HG02938 (cell line): ENCODE results near the gene TNPO3.

Source experiments
- ATAC-seq: cut with Tn5 transposase; IDR thresholded peaks from one replicate; pipeline ENCODE4 v1.9.1; 2021; ENCODE audit warnings: mild to moderate bottlenecking, moderate library complexity; ENCODE audit not compliant: unreplicated experiment

Gene TNPO3

DNA sequence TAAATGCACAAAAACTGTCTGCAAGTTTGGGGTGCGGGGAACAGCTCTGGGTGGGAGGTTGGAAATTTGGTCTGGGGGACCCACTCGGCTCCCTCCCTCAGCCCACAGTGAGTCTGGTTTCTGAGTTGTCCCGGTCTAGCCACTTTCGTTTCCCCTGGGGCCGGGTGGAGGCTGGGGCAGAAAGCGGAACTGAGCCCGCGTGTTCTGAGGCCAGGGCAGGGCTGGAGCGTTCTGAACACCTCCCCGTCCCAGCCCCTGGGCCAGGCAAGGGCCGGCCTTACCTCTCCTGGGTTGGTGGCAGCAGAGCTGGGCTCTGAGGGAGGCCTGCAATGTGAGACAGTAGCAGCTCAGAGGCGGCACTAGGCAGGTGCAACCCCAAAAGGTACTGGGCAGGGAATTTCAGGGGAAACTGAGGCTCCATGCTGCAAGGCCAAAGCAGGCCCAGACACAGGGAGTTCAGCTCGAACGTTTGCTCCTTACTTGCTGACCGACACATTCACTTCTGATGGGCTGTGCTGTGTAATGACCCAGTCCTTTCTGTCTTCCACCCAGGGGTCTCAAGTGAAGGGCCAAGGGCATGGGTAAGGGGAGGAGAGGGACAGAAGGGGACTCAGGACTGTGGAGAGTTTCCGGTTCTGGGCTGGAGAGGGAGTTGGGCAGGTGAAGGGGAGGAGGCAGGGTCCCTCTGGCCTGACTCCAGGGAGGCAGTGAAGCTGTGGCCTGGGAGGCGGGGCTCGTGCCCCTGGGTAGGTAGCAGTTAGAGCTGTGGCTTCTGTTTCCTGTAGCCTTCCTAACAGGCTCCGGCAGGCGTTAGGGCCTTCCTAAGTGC is 114.2 kb downstream of the TNPO3 start:
- ATAC-seq: peak; percentile 65

DNA sequence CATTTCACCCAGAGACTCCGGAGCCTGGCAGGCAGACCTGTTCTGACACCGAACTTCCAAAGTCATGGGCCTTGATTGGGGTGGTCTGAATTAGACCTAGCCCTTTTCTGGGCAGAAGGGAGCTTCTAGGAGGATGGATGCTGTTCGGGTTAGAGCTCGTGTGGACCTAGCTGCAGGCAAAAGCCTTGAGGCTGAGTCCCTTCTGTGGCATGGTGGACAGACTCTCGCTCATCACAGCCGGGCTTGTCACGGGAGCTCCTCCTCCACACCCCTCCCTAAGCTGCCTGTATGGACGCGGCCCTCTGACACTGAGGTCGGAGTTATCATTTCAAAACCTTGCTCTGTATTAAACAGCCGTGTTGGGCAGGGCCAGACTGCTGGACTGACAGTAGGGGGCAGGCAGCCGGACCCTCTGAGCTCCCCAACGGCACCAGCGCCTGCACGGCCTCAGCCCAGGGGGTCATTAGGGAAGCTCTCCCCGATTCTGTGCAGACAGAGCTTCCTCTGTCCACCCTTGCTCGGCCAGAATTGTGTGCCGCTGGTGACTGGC is 115.0 kb downstream of the TNPO3 start:
- peak; percentile 15 for ATAC-seq

DNA sequence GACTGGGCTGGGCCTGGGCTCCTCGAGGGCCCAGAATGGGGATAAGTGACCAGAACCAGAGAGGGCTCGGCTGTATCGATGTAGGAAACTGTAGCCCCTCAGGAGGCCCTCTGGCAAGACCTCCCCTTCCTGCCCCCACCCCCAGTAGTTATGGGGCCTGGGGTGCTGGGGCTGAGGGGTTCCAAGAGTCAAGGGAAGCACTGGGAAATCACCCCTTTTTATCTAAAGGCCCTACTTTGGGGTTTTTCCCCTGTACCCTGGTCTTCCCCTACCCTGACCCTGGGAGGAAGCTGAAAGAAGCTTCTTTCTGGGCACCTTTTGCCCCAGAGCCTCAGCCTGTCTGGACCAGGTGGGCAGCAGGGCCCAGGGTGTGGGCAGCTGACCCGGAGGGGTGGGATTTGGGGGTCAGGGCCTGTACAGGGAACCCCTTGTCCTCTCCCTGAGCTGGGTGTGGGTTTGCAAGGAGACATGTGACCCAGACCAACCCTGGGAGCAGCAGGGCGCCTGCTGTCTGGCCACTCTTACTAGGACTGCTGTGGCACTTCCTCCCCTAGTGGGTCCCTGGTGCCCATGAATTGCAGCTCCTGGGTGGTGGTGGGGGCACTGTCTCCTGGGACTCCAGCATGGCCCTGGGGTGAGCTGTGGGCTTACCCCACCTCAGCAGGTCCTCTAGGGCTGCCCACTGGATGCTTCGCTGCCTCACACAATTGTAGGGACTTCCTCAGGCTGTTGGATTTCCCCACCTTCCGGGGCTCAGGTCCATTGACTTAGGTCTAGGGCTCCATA is 115.6 kb downstream of the TNPO3 start:
- ATAC-seq: no peak

DNA sequence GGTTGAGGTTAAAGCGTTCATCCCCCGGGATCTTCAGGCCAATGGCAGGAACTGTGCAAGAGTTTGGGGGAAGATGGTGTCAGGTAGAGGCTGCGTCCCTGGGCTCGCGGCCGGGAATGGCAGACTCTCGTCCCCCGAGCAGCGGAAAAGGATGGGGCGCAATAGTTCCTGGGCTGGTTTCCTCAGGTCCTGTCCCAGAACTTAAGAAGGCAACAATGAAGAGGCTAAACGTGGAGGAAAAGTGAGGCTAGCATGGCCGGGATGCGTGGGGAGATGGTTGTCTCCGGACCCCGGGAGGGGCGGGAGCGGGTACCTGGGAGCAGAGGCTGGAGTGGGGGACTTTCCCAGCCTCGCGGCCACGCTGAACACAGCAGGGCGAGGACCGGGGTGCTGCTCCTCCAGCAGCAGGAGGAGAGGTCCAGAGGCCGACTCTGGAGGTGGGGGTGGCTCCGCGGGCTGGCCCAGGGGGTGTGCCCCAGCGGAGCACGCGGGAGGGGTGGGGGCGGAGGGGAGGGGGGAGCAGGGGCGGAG is 116.3 kb downstream of the TNPO3 start:
- no peak for ATAC-seq

DNA sequence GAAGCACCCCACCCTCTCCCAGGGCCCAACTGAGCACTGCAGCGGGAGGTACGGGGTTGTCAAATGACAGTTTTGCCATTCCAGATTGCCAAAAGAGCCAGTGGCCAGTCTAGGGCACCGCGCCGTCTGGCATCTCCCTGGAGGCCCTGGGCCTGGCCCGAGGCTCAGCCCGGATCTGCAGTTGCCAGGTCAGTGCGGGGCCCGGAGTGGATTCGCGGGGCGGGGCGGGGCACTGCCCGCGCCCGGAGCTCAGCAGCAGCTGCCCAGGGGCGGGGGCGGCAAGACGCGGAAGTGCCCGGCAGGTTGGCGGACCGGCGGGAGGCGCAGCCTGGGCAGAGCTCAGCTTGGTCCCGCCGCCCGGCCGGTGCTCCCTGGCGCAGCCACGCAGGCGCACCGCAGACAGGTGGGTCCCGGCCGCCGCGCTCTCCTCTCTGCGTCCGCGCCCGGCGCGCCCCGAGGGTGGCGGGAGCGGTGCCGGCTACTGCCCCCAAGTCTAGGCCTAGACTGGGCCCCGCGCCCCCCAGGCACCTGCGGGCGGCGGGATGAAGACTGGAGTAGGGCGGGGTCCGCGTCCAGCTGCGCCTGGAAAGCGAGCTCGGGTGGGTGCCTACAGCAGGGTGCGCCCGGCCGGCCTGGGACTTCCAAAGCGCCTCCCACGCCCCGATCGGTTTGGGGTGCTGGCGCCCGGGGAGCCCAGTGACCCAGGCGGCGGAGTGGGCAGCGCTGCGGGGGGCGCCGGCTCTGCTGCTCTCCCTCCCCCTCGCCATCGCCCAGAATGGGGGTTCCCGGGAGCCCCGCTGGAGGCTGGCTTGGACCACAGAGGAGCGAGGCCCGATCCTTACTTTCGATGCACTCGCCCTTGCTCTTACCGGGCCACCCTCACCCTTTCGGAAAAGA is 117.0 kb downstream of the TNPO3 start, which contains the start of gene IRF5:
Gene IRF5 (plus strand): TSS at position 281 of the 897 bp plus-strand sequence. CDS start 4,155 bp downstream, outside the sequence.
- no peak for ATAC-seq

DNA sequence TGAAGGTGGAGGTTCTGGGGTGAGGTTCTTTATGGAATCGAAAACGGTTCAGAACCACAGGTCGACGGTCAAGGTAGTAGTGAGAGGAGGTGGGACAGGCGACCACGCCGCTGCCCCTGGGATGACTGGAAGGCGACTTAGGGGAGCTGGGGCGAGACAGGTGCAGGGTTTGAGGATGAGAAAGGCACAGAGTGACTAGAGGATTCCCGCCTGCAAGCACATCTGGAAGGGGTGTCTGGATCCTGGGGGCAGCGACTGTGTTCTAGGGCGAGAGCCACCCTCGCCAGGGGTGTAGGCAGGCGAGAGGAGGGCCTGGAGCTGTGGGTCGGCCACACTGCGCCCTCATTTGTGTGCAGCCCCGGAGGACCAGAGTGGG is 117.7 kb downstream of the TNPO3 start:
- ATAC-seq: no peak

DNA sequence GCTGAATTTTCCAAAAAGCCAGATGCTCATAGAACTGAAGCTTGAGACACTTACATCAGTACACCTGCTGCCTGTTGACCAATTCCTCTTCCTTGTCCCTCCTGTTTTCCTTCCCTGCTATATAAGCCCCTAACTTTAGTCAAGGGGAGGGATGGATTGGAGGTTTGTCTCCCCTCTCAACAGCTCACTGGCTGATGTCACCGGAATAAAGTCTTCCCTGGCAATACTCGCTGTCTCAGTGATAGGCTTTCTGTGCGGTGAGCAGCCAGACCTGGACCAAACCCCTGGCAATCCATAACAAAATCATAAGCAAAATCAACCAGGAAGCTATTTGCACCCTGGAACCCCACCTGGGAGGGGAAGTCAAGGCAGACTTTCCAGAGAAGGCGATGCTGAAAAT is 118.1 kb downstream of the TNPO3 start:
- no peak for ATAC-seq

DNA sequence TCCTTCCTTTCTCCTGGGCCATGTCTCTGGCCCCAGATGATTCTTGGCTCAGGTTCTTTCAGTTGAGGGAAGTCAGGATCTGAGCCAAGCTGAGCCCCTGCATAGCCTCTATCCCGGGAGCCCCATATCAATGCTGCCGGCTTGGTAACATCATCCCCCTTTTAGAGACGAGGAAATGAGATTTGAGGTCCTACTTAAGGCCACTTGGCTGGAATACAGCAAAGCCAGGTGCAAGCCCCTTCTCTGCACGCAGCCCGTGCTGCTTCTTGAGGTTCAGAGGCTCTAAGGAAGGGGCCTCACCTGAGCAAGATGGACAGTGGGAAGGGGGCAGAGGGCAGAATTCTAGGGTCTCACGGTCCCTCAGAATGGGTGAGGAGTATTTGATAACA is 119.6 kb downstream of the TNPO3 start:
- no peak for ATAC-seq

DNA sequence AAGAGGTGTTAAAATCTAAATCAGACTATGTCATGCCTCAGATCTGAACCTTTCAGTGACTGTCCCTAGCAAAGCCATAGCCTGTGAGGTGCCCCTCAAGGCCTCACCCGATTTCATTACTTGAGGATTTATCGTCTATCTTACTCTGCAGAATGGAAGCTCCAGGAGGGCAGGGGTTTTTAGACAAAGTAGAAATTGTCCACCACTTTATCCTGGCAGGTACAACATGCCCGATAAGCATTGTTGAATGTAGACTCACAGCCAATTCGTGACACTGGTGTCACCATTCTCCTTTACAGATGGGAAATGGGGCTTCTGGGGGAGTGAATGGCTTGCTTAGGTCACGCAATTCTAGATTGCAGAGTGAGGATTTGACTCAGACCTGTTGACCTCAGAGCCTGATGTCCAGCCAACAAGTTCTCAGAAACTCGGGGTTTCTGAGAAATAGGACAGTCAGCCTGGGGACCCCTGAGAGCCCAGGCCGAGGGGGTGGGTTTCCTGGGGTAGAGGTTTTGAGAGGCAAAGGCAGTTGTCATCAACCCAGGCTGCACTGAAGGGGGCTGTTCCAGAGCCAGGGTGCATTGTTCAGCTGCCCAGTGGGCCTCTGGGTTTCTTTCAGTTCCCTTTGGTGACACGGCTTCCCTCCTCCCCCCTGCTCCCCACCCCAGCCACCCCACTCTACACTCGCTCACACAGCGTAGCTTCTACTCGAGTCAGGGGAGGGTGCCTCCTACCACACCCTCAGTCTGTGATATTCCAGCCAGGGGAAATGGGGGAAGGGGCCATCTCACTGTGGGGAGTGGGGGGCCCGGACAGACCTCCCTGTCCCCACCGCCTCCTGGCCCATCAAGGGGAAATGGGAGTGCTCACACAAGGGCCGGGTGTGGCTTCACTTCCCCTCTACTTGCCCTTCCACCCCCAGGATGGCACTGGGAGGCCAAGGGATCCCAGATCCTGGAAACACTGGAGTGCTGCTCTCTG is 120.3 kb downstream of the TNPO3 start:
- peak; percentile 36 for ATAC-seq

DNA sequence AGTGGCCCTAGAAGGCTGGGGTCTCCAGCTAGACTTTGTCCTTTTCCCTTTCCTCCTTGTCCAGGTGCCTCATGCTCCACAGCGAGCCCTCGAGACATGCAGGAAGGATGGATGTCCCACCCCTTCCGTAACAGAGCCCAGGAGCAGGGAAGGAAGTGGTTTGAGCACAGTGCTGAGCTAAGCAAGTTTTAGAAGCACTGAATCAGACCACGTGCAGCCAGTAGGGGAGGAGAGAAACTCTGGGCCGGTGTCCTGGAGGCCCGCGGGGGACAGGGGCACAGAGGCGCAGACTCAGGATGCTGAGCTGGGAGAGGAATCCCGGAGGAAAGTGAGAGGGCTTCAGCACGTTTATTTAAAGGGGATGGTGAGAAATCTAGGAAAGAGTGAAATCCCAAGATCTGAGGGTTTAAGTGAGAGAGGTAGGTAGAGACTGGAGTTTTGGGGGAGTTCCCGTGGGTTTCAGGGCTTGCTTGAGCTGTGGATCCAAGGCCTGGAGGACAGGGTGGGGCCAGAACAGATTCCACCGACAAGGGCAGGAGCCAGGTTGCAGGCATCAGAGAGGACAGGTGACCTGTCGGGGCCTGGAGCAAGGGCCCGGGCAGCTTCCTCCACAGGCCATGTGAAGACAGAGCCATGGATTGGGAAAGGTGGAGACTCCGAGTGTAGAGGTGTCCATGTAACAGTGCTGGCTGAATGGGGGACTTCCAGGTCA is 121.6 kb downstream of the TNPO3 start:
- no peak for ATAC-seq

DNA sequence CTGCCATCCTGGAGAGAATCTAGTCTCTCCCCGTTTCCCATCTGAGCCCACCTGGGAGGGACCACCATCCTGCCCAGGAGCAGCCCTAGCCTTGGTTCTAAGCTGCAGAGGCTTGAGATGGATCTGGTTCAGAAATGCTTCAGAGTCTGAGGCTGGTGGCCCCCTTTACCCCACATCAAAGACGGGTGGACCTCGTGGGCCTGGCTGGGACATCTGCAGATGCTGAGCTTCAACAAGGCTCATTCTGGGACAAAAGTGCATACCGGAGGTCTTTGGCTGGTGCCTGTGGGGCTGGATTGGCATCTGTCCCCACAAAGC is 122.1 kb downstream of the TNPO3 start:
- ATAC-seq: no peak

DNA sequence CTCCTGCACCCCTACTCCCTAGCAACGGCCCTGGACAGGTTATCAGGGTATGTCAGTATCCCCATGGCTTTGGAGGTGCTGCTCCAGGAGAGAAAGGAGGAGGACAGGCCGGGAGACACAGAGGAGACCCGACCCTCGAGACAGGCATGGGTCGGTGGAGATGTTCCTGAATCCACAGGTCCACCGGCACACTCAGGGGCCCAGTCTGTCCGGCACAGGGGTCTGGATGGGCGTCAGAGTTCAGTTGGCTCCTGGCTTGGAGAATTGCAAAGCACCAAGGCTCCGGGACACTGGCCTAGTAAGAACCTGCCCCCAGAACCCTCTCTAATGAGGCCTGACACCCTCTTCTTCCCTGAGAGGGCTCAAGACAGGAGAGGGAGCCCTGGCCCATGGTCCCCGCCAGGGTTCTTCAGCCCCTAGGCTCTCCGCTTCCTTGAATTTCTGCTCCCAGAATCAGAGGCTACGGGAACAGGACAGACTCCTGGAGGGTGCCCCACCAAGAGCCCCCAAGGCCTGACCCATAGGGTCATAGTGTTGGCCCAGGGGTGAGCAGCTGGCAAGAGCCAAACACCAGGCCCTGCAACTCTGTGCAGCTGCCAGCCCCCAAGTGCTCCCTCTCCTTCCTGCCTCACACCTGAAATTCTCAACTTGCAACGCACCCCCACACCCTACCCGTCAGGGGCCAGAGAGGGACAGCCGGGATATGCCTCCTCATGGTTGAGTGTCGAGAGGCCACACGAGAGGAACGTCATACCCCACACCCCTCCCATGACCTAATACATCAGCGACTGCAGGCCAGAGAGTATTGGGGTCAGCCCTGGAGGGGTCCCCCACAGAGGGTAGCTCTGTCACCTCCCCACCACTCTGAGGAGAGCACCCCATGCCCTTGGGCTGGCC is 122.7 kb downstream of the TNPO3 start:
- no peak for ATAC-seq

DNA sequence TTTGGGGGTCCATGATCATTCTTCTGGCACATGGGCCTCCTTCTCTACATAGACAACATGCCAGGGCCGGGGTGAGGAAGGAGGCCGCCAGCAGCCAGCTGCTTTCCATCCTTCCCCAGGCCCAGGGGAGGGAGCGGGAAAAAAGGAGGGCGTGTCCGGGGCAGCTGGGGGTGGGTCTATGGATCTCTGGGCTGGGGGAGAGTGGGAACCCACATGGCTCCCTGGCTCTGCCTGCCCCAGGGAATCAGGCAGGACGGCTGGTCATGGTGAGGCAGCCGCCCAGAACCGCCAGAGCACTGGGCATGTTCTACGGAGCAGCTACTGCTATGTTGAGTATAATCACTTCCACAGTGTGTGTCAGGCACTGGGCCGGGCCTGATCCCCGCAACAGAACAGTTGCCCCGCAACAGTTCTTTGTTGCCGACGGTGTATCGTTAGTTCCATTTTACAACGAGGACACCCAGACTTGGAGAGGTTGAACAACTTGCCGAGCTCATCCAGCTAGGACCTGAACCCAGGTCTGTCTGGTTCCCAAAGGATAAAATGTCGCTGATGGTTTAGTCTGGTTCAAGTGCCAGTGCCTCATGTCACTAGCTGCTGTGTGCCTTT is 123.6 kb downstream of the TNPO3 start:
- ATAC-seq: no peak

DNA sequence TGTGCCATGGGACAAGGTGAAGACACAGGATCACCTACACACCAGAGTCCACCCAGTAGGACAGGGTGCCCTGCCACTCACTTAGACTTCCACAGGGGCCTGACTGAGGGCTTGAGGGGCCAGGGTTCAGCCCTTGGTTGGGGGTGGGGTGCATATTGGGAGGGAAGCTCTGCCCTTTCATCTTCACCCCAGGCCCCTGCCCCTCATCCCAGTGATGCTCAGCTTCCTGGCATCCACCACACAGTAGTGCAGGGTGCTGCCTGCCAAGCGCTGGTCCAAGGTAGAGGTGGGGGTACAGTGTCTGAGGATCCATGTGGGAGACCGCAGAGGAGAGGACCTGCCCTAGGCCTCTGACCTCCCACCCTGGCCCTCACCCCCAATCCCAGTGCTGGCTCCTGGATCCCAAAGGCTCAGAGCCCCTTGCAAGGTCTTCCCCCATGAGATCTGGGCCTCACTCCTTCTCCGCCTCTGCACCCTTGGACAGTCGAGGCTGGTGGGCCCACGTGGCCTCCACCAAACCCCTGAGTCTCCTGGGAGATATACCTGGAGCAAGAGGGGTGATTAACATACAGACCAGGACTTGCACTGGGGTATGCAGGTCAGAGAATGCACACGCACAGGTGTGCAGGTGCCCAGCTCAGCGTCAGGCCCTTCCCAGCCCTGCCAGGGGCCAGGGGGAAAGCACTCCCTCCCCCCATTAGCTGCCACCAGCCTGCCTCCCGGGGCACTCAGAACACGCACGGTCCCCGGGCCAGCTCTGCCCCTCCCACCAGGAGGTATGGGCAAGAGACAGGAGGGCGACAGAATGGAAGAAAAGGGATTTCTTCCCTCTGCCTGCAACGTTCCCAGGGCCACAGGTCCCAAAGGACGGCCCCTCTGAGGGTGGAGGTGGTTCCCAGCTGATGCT is 125.8 kb downstream of the TNPO3 start:
- ATAC-seq: no peak

DNA sequence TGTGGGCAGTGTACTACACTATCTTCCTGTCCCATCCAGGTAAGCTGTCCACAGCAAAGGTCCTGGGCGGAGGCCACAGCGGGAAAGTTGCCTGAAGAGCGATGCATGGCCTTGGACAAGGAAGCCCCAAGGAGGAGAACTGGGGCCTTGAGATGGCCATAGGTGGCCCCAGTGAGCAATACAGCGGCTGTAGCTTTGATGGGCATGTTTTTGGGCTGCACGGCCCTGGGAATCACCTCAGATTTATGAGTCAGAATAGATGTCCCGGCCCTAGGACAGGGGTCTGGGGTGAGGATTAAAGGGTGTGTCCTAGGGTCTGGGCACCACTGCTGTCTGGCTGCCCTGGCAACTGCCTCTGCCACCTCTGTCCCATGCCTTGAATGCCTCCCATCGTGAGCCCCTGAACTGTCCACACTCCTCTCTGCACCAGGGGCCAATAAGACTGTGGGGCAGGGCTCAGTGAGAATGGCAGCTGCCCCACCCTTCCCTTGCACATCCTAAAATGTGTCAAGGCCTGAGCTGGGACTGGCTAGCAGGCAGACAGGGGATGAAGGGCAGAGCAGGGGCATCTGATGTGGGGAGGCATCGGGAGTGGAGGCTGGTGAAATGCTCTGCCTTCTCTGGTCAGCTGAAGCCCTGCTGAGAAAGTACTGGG is 126.6 kb downstream of the TNPO3 start:
- ATAC-seq: no peak
